ENCODE measurements around the gene DNAJC9.
"Not testable (repeated sequence)": the region's sequence is repeated elsewhere in the genome, so short reads cannot be mapped to it uniquely, and the experiment has no call there.

Gene DNAJC9, protein sequence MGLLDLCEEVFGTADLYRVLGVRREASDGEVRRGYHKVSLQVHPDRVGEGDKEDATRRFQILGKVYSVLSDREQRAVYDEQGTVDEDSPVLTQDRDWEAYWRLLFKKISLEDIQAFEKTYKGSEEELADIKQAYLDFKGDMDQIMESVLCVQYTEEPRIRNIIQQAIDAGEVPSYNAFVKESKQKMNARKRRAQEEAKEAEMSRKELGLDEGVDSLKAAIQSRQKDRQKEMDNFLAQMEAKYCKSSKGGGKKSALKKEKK

DNA sequence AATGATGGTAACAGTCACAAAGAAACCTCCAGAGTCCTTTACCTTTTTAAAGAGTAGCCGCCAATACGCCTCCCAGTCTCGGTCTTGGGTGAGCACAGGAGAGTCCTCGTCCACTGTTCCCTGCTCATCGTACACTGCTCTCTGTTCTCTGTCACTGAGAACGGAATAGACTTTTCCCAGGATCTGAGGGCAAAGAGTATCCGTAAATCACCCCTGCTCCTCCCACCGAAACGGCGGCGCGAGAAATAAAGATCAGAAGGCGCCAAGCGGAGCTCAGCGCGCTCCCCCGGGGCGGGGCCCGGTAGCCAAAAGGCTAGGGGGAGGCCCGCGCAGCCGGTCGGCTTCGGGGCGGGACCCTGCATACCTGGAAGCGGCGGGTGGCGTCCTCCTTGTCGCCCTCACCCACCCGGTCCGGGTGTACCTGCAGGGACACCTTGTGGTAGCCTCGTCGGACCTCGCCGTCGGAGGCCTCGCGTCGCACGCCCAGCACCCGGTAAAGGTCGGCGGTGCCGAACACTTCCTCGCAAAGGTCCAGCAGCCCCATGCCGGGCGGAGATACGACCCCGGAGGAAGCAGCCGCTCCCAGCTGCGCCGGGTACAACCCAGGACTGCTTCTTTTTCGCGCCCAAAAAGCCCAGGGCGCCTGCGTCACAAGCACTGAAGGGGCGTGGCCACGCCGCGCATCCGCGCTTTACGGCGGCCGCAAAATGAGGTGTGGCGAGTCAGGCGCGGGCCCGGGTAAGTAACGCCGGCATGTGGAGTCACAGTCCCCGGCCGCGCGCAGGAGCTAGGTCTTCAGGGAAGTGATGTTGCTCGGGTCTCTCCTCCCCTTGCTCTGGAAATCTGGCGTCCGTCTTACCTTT, at the start of gene DNAJC9:
DNAJC9 (minus strand) TSS at position 610 of the 863 bp plus-strand sequence; CDS start at position 544, 66 bp downstream.
- peak; percentile 97 for DNase-seq

DNA sequence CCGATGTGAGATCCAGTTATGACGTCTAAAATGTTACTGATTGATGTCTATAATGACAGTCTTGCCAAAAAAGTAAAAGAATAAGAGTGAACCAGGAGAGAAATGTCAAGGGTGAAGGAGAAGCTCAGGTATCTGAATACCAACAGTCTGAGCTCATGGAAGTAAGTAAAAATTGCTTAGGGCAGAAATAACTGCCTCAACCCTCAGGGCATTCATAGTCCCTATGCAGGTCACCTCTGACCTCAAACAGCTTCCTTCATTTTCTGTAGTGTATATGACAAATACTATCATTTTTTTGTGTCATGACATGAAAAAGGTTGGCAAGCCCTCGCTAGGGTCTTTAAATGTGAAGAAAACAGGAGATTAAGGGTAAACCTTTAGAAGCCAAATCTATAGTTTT, 46.4 kb upstream of the DNAJC9 start:
- DNase-seq, result no peak

DNA sequence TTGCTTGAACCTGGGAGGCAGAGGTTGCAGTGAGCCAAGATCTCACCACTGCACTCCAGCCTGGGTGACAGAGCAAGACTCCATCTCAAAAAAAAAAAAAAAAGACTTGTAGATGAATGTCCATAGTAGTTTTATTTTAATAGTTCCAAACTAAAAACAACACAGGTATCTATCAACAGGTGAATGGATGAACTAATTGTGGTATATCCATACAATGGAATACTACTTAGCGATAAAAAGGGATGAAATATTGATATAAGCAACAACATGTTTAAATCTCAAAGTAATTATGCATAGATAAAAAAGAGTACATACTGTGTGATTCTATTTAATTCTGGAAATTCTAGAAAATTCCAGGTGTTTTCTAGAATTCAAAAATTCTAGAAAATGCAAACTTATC, 42.9 kb upstream of the DNAJC9 start:
- DNase-seq, result no peak

DNA sequence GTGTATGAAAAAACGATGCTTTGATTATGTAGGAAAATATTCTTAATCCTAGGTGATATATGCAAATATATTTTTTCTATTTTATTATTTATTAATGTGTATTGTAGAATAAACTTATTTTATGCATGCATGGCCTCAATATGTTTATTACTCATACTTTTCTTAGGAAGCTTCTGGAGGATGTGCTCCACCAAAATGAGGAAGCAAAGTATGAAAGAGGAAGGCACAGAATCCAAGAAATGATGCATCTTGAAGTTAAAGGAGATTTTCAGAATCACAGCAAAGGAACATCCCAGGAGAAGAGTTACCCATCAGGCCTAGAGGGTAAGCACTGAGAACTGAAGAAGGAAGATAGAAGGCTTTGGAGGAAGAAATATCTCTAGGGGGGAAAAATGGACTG, 40.4 kb upstream of the DNAJC9 start:
- no peak for DNase-seq

DNA sequence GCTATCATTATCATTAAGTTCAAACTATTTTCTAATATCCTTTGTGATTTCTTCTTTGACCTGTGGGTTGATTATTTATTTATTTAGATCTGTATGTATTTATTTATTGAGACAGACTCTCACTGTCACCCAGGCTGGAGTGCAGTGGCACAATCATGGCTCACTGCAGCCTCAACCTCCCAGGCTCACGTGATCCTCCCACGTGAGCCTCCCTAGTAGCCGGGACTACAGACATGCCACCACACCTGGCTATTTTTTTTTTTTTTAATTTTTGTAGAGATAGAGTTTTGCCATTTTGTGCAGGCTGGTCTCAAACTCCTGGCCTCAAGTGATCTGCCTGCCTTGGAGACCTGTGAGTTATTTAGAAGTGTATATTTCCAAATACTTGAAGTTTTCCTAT, 34.0 kb upstream of the DNAJC9 start:
- DNase-seq, result no peak

DNA sequence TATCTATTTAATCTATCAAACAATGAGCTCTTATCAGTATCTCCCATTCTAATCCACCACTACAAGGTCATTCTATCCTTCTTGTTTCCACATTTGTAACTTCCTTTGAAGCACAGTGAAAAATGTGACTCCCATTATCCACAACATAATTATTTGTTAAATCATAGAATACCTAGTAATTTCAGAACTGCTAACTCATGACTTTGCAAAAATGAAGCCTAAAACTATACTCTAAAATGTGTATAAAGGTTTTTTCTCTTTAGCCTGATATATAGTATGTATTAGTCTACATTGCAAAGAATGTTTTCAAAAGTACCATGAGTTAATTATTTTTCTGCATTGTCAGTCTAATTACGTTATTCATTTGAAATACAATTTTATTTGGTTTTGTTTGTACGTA, 17.4 kb upstream of the DNAJC9 start:
- DNase-seq, result no peak

DNA sequence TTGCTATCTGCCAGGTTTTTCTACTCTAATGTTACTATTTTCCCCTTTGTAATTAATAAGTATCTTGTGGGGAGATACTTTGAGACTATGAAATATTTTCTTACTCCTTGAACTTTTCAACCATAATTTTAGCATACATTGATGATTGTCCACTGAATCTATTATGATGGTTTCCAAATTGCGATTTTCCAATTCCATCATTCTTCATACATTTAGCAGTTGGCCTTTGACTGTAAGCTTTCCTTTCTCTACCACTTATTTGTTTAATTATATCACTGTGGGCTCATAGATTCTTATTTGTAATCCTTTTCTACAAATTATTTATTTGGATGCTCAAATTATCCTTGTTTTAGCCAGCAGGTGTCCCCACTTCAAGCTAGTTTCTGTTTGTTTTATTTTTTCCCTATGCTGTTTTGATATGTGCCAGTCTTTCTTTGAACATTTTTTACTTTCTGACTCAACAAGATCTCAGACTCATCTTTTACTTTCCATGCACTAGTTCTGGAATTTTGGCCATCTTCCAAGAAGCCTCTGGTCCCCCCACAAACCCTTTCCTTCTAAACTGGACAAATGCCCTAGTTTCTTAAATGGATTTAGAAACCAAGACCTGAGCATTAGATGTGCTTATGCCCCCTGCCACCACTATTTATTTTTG, 16.8 kb upstream of the DNAJC9 start:
- peak; percentile 26 for DNase-seq

DNA sequence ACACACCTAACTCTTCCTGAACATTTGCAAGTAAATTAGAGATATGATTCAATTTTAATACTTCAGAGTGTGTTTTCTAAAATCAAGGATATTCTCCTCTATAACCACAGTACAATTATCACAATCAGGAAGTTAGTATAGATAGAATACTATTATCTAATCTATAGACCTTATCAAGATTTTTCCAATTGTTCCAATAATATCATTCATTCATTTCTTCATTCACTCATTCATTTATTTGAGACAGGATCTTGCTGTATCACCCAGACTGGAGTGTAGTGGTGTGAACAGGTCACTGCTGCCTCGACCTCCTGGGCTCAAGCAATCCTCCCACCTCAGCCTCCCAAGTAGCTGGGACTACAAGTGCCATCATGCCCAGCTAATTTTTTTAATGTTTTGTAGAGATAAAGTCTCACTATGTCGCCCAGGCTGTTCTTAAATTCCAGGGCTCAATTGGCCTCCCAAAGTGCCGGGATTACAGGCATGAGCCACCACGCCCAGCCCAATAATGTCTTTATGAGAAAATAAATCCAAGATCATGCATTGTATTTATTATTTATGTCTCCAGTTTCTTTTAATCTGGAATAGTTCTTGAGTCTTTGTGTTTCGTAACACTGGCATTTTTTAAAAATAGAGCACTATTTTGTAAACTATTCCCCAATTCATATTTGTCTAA, 16.0 kb upstream of the DNAJC9 start:
- no peak for DNase-seq

DNA sequence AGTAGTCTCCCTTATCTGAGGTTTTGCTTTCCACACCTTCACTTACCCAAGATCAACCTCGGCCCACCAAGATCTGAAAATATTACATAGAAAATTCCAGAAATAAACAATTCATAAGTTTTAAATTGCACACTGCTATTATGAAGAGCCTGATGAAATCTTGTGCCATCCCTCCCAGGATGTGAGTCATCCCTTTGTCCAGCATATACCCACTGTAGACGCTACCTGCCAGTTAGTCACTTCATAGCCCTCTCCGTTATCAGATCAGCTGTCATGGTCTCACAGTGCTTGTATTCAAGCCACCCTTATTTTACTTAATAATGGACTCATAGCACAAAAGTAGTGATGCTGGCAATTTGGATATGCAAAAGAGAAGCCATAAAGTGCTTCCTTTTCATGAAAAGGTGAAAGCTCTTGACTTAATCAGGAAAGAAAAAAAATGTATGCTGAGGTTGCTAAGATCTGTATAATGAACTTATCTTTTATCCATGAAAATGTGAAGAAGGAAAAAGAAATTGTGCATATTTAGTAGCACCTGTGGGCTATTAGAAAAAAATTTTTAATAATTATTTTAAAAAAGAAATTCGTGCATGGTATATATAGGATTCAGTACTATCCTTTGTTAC, 15.2 kb upstream of the DNAJC9 start:
- DNase-seq, result no peak

DNA sequence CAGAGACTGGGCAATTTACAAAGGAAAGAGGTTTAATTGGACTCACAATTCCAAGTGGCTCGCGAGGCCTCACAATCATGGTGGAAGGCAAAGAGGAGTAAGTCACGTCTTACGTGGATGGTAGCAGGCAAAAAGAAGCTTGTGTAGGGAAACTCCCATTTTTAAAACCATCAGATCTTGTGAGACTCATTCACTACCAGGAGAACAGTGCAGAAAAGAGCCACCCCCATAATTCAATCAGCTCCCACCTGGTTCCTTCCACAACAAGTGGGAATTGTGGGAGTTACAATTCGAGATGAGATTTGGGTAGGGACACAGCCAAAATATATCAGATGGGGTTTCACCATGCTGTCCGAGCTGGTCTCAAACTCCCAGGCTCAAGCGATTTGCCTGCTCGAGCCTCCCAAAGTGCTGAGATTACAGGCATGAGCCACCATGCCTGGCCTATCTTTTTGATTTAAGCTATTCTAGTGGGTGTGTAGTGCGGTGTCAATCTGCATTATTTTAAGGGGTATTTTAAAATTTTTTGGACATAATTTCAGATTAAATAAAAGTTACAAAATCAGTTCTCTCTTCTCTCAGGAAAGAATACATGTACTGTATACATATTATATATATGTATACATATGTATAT, 14.4 kb upstream of the DNAJC9 start:
- DNase-seq, result no peak

DNA sequence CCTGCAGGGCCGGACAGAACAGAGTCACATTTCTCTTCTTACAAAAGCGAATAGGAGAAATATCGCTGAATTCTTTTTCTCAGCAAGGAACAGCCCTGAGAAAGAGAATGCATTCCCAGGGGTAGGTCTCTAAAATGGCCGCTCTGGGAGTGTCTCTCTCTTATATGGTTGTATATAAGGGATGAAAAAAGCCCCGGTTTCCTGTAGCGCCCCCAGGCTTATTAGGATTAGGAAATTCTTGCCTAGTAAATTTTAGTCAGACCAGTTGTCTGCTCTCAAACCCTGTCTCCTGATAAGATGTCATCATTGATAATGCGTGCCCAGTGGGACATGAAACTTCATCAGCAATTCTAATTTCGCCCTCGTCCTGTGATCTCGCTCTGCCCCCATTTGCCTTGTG, 11.6 kb upstream of the DNAJC9 start:
- not testable (repeated sequence) for DNase-seq

DNA sequence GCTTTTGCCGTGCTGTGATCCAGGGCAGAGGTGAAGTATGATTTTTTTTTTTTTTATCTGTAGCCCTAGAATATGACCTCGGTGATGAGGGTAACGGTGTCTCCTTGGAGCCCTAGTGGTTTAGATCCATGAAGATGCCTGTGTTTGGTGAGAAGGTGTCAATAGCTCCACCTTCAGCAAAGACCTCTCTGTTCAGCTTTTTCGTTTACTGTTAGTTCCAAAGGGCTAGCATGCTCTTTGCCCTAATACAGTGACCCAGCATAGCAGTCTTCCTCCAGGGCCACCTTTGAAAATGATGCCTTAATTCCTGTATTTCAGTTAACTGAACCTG, 6.1 kb upstream of the DNAJC9 start:
- peak; percentile 12 for DNase-seq

DNA sequence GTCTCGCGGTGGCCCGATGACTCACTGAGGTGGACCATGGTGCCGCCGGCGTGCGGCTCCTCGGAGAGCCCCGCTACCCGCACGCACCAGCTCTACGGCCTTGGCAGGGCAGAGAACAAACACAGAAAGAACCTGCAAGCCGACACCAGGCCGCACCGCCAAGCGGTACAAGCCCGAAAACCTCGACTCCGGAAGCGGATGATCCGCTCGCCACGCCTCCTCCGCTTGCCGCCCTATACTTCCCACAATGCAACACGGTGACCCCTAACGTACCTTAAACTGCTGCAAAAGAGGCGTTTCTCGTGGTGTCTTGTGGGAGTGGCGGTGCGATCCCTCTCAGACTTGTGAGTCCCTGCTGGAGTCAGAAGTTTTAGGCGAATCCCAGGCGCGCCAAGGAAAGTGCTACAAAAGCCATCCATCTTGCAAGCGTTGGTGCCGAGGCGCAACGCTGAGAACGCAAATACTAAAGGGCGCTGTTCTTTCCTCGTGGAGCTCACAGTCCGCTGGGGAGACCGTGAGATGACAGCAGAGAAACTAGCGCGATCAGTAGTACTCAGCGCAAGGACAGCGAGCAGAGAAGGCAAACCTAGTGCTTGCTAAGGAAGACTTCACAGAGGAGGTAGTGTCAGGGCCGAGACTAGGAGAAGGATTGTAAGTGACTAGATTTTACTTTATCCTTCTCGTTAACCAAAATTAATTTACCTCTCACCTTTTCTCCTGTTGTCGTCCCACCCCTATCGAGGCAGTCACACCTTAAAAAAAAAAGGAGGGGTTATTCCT, 5.6 kb upstream of the DNAJC9 start, which contains the start of gene MRPS16:
MRPS16 (minus strand) TSS at position 200 of the 780 bp plus-strand sequence; CDS start at position 38, 162 bp downstream.
- DNase-seq, result peak; percentile 94

DNA sequence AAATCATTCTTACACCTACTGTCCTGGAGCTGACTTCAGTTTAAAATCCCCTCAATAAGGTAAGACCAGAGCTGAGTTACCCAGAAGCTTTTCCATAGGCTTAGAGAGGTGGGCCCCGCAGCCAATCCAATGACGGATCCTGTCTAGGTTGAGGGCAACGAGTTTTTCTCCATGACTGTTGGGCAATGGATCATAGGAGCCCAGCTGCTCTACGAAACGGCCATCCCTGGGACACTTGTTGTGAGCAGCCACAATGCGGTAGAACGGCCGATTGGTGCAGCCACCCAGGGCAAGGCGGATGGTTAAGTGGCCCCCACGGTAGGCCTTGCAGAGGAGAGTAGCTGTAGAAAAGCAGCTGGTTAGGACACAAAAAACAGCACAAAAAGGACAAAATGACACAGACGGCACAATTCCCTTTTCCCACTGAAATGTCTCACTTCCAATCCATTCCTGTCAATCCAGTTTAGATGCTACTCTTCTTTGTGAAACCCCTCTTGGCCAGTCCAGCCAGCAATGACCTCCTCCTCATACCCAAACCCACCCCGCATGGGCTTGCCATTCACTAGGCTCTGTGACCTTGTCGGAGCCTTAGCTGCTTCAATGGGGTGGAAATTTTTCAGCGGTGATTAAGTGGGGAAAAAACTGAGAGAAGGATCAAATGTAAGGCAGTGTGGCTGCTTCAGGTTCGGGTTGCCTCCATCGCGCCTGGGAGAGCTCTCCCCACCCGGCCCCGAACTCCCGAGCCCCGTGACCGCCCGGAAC, 4.8 kb upstream of the DNAJC9 start:
- DNase-seq, result no peak

DNA sequence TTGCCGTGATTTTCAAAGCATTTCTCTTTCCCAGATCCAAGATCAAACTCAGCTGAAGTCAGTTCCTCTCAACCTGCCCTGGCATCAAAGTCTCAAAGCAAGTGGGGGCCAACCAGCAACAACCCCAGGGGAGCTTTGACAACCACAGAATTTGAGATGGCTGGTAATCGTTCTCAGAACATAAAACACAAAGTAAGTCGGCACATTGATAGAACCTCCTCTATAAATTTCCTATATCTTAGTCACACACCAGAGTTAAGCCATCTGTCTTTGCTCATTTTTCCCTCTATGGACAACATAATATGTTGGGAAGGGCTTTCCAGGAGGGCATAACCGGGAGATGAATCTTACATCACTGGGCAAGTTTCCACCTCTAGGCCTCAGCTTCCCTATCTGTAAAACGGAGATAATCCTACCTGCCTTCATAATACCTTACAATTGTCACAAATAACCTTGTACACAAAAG, 1.2 kb upstream of the DNAJC9 start:
- no peak for DNase-seq

DNA sequence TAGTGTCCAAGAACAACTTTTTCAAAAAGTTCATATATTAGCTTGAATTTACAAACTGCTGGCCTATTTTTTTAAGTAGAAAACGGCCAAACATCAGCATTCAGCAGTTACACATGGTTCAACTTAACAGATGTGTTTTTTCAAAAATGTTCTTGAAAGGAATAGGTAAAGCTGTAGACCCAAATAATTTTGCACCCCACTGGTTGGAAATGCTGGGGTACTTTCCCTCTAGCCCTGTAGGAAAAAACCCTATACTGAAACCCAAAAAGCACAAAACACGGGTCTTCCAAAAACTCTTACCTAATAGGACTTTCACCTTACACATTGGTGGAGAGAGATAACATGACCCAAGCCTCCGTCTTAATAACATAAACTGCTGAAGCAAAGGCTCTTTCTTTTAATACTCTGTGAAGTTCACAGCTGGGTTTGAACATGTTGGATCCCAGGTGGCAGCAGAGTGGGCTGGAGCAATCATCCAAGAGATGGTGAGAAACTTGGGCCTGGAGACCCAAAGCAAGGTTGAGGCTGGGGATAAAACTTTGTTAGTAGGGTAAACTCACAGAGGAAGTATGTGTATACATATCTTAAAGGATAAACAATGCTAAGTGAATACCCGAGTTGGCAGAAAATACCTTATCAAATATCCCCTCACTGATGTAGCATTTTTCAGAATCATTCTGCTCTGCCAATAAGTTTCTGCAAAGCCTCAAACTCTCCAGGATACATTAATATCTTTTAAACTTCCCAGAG, 629 bp upstream of the DNAJC9 start:
- DNase-seq, result no peak

DNA sequence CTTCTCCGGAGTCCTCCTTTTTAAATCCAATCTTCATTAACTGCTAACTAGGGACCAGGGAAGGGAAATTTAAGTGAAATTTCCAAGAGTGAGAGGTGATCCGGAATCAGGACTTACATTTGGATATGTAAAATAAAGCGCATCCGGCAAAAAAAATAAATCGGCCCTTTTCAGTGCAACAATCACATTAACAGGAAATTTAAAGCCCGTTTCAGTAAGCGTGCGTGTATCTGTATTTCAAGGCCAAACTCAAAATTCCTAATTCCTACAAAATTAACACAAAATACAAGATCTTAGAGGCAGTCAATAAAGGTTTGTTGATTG, 771 bp downstream of the DNAJC9 start:
- no peak for DNase-seq

DNA sequence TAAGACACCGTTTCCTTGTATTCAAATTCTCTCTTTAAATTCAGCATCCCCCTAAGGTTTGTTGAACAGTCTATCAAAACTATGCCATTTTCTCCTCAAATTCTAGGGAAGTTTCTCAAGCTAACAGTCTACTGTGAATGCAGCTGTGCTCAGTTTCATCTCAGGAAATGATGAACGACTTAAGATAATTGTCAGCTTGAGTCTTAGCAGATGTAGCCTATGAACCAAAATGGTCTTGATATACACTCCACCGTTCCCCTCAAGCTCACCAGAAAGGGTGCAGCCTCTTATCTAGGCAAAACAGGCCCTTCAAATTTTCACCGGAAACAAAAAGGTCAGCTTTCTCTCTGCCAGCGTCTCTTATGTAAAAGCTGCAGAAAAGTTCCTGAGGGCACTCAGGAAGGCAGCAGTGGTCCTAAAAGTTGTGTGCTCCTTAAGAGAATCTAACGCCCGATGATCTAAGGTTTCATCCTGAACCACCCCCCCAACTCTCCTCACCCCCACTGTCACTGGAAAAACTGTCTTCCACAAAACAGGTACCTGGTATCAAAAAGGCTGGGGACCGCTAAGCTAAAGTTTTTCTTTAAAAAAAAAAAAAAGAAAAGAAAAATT, 2.1 kb downstream of the DNAJC9 start:
- DNase-seq, result no peak

DNA sequence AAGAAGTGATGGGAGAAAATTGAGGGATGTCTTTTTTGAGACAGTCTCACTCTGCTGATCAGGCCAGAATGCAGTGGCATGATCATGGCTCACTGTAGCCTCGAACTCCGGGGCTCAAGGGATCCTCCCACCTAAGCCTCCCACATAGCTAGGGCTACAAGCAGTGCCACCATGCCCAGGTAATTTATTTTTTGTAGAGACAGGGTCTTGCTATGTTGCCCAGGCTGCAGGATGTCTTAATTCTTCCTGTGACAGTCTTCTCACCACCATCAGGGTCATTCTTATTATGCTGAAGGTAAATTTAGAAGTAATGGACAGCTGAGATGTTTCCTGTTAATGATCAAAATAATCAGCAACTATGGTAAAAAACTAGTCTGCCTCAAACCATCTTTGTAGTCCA, 7.1 kb downstream of the DNAJC9 start:
- no peak for DNase-seq
